HepG2 (cell line): ENCODE data around the gene RPS6KC1.

Source experiments
- FOXK2 ChIP-seq: fragments of 450-650 bp; IDR thresholded peaks from 2 replicates; pipeline ENCODE4 v1.6.1; 2016
- SATB2 ChIP-seq: sonication (generic); formaldehyde crosslinking; IDR thresholded peaks from 2 replicates; pipeline ENCODE4 v1.5.0; 2020; ENCODE audit warnings: missing genetic modification reagents
- ZKSCAN1 ChIP-seq: fragments of 150-350 bp; IDR thresholded peaks from 2 replicates; pipeline ENCODE4 v1.6.1; 2014; ENCODE audit warnings: low read length
- TF ChIP-seq, protein P1 (sequence below): sonication (generic); formaldehyde crosslinking; IDR thresholded peaks from 2 replicates; pipeline ENCODE4 v1.5.0; 2020; ENCODE audit warnings: mild to moderate bottlenecking, missing genetic modification reagents, moderate library complexity

DNA sequence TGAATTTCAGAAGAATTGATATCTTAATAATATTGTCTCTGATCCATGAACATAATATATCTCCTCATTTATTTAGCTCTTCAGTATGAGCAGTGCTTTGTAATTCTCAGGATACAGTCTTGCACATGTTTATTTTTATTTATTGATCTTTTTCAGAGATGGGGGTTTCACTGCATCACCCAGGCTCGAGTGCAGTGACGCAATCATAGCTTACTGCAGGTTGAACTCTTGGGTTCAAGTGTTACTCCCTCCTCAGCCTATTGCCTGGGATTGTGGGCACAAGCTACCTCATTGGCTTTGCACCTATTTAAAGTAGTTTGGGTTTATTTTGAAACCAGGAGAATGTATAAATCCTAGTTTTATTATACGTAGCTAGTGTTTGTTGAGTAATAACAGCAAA, 4.7 kb downstream of the RPS6KC1 start:
- no peak for TF ChIP-seq SATB2
- TF ChIP-seq FOXK2: no peak
- TF ChIP-seq, protein P1, sequence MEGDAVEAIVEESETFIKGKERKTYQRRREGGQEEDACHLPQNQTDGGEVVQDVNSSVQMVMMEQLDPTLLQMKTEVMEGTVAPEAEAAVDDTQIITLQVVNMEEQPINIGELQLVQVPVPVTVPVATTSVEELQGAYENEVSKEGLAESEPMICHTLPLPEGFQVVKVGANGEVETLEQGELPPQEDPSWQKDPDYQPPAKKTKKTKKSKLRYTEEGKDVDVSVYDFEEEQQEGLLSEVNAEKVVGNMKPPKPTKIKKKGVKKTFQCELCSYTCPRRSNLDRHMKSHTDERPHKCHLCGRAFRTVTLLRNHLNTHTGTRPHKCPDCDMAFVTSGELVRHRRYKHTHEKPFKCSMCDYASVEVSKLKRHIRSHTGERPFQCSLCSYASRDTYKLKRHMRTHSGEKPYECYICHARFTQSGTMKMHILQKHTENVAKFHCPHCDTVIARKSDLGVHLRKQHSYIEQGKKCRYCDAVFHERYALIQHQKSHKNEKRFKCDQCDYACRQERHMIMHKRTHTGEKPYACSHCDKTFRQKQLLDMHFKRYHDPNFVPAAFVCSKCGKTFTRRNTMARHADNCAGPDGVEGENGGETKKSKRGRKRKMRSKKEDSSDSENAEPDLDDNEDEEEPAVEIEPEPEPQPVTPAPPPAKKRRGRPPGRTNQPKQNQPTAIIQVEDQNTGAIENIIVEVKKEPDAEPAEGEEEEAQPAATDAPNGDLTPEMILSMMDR: no peak
- no peak for TF ChIP-seq ZKSCAN1
